H1 (cell line): ENCODE measurements around the gene NME9.

Source experiments
- CEBPB ChIP-seq: IDR thresholded peaks from 2 replicates; pipeline ENCODE4 v1.6.1; 2012; ENCODE audit warnings: low read depth, low read length
- CHD1 ChIP-seq: IDR thresholded peaks from 2 replicates; pipeline ENCODE4 v1.6.1; 2012; ENCODE audit warnings: low read depth, low read length, improper control_type of control experiment
- JUND ChIP-seq: IDR thresholded peaks from 2 replicates; pipeline ENCODE4 v1.6.1; 2011; ENCODE audit warnings: mild to moderate bottlenecking, improper control_type of control experiment, low read length
- POLR2AphosphoS5 ChIP-seq: IDR thresholded peaks from 2 replicates; pipeline ENCODE4 v1.6.1; 2011; ENCODE audit warnings: low read depth, low read length
- RAD21 ChIP-seq, 2 experiments: IDR thresholded peaks in 1 of 2; conservative IDR thresholded peaks in 1 of 2; 2 replicates each; pipeline ENCODE4 v1.6.1; 2011; ENCODE audit warnings: low read depth in 2 of 2, low read length in 2 of 2, improper control_type of control experiment in 1 of 2, inconsistent platforms in 1 of 2, mild to moderate bottlenecking in 1 of 2, moderate library complexity in 1 of 2
- TCF12 ChIP-seq: IDR thresholded peaks from 2 replicates; pipeline ENCODE4 v1.6.1; 2011; ENCODE audit warnings: low read depth, mild to moderate bottlenecking, low read length
- TF ChIP-seq, protein P1 (sequence below): IDR thresholded peaks from 2 replicates; pipeline ENCODE4 v1.6.1; 2012; ENCODE audit warnings: inconsistent platforms

DNA sequence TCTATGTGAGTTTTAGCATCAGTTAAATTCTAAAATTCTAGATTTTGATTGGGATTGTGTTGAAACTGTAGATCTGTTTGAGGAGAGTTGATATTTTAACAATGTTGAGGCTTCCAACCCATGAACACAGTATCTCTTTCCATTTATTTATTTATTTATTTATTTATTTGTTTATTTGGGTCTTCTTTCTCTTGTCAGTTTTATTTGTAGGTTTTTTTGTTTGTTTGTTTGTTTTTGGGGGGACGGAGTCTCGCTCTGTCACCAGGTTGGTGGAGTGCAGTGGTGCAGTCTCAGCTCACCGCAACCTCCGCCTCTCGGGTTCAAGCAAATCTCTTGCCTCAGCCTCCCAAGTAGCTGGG lies 44.1 kb upstream of the NME9 start:
- TF ChIP-seq TCF12 (no peak), CHD1 (no peak), POLR2AphosphoS5 (no peak), CEBPB (no peak), JUND (no peak), RAD21 (IDR thresholded peaks at IDR 0.05 in 1 of 2, conservative IDR thresholded peaks at IDR 0.05 in 1 of 2; ENCODE audit: low read depth in 2 of 2, low read length in 2 of 2) (no peak)
- TF ChIP-seq, protein P1, sequence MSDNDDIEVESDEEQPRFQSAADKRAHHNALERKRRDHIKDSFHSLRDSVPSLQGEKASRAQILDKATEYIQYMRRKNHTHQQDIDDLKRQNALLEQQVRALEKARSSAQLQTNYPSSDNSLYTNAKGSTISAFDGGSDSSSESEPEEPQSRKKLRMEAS: no peak
